NCI-H128 (cell line): ENCODE measurements around the gene GPC6.
"Not testable (repeated sequence)": the region's sequence is repeated elsewhere in the genome, so short reads cannot be mapped to it uniquely, and the experiment has no call there.

Source experiments
- DNase-seq: peaks from one replicate; lab custom pipeline; 2025; ENCODE audit not compliant: unreplicated experiment; lab: John Stamatoyannopoulos, UW

The GPC6 gene

GRCh38 chr13:93318534-93319254 lies 92.1 kb downstream of the GPC6 start:
- no peak for DNase-seq

- DNase-seq = no peak
Observed at GRCh38 chr13:93320942-93321341, 94.3 kb downstream of the GPC6 start.

DNA sequence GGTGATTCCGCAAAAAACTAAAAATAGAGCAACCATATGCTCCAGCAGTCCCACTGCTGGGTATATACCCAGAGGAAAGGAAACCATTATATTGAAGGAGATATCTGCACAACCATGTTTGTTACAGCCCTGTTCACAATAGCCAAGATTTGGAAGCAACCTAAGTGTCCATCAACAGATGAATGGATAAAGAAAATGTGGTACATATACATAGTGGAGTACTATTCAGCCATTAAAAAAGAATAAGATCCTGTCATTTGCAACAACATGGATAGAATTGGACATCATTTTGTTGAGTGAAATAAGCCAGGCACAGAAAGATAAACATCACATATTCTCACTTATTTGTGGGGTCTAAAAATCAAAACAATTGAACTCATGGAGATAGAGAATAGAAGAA lies 97.3 kb downstream of the GPC6 start:
- not testable (repeated sequence) for DNase-seq

GRCh38 chr13:93325303-93326233 lies 99.0 kb downstream of the GPC6 start:
- DNase-seq = no peak

DNA sequence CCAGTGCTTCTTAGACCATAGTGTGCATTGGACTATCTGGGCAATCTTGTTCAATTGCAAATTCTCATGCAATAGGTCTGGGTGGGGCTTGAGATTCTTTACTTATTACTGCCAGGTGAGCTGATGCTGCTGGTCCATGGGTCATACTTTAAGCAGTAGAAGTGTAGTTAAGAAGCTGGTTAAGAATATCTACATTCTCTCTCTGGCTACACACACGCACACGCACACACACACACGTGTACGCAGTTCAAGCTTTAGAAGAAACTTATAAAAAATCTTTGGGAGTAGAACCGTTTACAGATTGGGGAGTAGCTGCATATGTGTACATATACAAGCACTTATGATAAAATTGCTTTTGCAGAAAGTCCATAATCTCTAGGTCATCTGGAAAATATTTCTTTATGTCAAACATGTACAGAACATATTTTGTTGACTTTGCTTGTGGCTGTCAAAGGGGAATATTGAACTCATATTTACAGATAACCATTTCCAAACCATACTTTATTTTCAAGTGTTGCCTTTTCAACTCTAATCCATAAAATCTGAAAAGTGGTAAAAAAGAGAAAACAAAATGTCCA lies 99.7 kb downstream of the GPC6 start:
- DNase-seq = no peak

GRCh38 chr13:93328943-93329342 lies 102.3 kb downstream of the GPC6 start:
- no peak for DNase-seq

- DNase-seq = no peak
Observed at GRCh38 chr13:93336728-93337127, 110.1 kb downstream of the GPC6 start.

- DNase-seq = no peak
Observed at GRCh38 chr13:93338030-93338429, 111.4 kb downstream of the GPC6 start.

DNA sequence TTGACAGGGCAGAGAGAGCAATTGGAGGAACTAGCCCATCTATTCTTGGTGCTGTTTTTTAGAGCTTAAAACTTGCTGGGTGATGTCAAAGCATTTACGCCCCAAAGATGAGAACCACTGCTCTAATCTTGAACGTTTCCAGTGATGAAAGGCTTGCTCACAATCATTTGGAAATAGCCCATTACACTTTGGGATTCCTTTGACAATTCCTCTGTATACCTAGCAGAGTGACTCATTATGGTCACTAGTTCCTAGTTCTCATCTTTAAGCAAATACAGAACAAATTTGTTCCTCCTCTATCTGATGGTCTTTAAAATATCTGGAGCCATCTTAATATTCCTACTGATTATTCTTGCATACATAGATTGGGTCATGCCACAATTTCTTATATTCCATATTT lies 112.3 kb downstream of the GPC6 start:
- no peak for DNase-seq

DNA sequence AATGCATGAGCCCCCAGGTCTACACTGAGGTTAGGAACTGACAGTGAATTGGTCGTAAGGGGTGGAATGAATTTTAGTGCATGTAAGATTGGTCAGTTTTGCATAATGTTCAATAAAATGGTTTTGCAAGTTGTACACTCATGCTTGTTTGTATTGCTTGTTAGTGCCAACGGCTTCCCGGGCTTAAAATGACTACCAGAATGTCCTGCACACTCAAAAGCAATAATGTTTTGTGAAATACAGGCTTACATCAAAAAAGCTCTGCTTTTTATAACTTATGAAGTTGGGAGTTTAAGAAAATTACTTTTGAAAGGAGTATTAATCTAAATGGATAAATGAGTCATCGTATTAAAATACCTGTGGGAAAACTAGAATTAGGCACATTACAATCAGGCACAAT lies 112.9 kb downstream of the GPC6 start:
- no peak for DNase-seq

GRCh38 chr13:93341517-93341916 lies 114.9 kb downstream of the GPC6 start:
- DNase-seq = no peak

DNA sequence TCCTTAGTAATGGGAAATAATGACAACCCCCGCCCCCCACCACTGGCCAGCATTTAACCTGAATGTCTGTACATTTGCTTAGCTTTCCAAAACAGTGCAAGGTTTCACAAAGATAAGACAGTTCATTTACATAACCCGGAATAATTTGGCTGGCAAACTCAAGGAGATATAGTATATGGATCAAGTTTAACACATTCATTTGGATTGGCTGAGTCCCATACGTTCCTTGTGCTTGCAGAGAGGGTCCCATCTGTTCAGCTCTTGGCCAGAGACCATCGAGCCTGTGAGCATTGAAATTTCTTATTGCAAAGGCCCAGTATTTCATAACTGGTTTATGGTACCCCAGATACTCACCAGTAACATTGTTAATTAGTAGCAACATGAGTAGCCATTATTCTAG lies 116.5 kb downstream of the GPC6 start:
- DNase-seq = no peak

- no peak for DNase-seq
Observed at GRCh38 chr13:93344048-93344705, 117.6 kb downstream of the GPC6 start.

GRCh38 chr13:93345024-93345423 lies 118.4 kb downstream of the GPC6 start:
- no peak for DNase-seq

DNA sequence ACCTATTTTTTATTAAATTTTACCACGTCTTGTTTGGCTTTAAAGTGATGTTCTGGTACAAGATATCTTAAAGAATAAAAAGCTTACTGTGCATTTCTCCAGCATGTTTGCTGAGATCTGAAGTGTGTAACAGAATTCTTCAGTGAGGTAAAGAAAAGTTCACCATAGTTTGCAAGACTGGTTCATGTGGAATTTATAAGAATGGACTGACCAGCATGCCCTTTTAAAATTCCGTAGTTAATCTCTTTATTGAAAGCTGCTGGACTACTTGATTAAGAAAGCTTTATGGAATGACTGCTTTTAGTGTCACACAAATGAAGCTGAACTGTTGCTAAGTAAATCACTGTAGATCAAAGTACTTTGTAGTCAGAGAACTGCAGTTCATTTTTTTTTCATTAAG lies 119.2 kb downstream of the GPC6 start:
- DNase-seq = no peak

DNA sequence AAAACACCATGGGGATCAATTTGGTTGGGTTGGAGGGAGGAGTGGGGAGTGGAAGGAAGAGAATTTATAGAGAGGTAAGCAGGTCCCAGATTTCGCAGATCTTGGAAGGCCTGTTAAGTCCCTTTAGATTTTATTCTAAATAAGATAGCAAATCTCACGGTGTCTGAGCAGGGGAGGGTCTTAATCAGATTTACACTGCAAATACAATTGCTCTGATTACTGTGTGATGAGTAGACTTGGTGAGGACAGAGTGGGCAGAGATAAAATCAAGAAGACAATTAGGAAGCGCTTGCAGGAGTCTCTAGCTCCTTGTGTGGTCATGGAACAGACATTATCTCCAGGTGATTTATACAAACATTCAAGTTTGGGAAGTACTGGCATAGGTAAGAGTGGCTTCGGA lies 126.0 kb downstream of the GPC6 start:
- DNase-seq = no peak

DNA sequence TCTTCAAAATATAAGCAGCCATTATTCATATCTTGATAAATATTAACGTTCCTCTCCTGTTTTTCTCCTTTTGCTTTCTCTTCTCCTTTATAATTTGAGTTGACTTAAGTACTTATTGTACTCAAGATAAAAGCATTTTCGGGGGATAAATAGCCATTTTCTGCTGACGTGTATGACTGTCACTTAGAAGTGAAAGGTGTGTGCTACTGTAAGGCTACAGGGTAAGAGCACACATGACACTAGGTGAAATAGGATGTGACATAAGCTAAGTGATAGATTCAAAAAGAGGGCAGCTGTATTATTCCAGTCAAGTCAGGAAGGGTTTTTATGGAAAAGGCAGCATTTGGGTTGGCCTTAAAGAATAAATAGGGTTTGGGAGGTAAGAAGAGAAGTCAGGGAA lies 128.5 kb downstream of the GPC6 start:
- no peak for DNase-seq

- no peak for DNase-seq
Observed at GRCh38 chr13:93356469-93356868, 129.9 kb downstream of the GPC6 start.

- no peak for DNase-seq
Observed at GRCh38 chr13:93360021-93360420, 133.4 kb downstream of the GPC6 start.

DNA sequence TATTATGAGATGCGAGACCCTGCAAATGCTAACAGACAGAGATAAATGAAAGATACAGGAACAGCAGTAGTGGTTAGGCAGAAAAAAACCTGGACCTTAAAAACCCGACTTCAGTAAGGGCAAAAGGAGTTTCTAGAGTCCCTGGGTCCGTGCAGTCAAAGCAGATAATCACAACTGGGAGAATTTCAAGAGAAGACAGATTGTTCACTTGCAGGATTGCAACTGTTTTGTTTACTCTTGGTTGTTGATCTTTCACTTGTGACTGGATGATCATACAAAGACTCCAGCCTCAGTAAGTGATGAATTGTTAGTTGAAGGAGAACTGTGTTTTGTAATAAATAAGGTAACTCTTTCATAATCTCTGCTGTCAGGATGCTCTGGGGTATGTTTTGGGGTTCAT lies 135.1 kb downstream of the GPC6 start:
- no peak for DNase-seq

DNA sequence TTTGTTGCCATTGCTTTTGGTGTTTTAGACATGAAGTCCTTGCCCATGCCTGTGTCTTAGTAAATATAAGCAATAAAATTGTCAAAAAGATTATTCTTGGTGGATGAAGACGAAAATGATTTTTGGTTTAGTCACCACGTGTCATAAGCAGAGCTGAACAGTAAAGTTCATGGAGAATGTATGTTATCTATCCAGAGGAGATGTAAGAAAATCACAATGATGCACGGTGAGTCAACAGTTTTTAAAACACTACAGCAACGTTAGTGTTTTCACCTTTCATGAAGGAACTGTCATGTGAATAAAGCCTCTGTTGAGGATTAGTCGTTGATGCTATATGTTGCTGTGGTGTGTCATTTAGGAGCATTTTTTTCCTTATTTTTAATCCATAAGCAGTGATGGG lies 137.6 kb downstream of the GPC6 start:
- no peak for DNase-seq
